ENCODE measurements around the gene KLHL33.

Gene KLHL33

GRCh38 chr14:20381341-20381740, 54.6 kb downstream of the KLHL33 start:
- Histone ChIP-seq H3K9me3 (ENCODE audit: control extremely low read depth in 1 of 5, control insufficient read depth in 4 of 5, insufficient read depth in 2 of 5, low read depth in 1 of 5, low read length in 4 of 5) (no peaks in the 10 kb centered on the region), H3K4me3 (ENCODE audit: control insufficient read depth in 1 of 7, extremely low read depth in 1 of 7, insufficient read depth in 4 of 7, low read depth in 2 of 7, low read length in 6 of 7) (no peak overlapping the region), H3K4me1 (ENCODE audit: control extremely low read depth in 1 of 4, control insufficient read depth in 4 of 4, insufficient read depth in 4 of 4, low read length in 3 of 4) (no peaks in the 10 kb centered on the region), H3K27ac (ENCODE audit: insufficient read depth in 1 of 2, low read depth in 1 of 2, low read length in 2 of 2, poor library complexity in 1 of 2, severe bottlenecking in 2 of 2) (no peak overlapping the region), H3K27me3 (replicated peaks in 2 of 5; ENCODE audit: control insufficient read depth in 4 of 5, insufficient read depth in 5 of 5, low read length in 4 of 5) (no peaks in the 10 kb centered on the region), H3K36me3 (ENCODE audit: control insufficient read depth in 4 of 4, insufficient read depth in 4 of 4, low read length in 3 of 4) (peaks cover 25 to 96% (median 75%) of the 10 kb centered on the region in 4 experiments)
- whole genome bisulfite sequencing (ENCODE audit: insufficient coverage) = 91% methylated on average over 5 of the region's 7 CpGs
- no peak for DNase-seq
- POLR2A ChIA-PET = no interaction called here
- CTCF ChIA-PET = interaction anchor here (0.8 to 2.0 kb wide), 3 partner anchors 9 to 29 kb away, joined by 3 to 6 read pairs (median 3); no protein-coding TSS in a partner anchor

- no peak for DNase-seq
- 95% methylated on average over 4 of the region's 6 CpGs for WGBS (ENCODE audit: insufficient coverage)
- CTCF ChIA-PET = interaction anchor here (2.0 kb wide), 1 partner anchor 9 kb away, joined by 6 read pairs; no protein-coding TSS in a partner anchor
- Histone ChIP-seq H3K9me3 (ENCODE audit: control extremely low read depth in 1 of 5, control insufficient read depth in 4 of 5, insufficient read depth in 2 of 5, low read depth in 1 of 5, low read length in 4 of 5) (no peaks in the 10 kb centered on the region), H3K27me3 (replicated peaks in 2 of 5; ENCODE audit: control insufficient read depth in 4 of 5, insufficient read depth in 5 of 5, low read length in 4 of 5) (no peaks in the 10 kb centered on the region), H3K27ac (ENCODE audit: insufficient read depth in 1 of 2, low read depth in 1 of 2, low read length in 2 of 2, poor library complexity in 1 of 2, severe bottlenecking in 2 of 2) (no peak overlapping the region), H3K36me3 (ENCODE audit: control insufficient read depth in 4 of 4, insufficient read depth in 4 of 4, low read length in 3 of 4) (peaks cover 24 to 96% (median 72%) of the 10 kb centered on the region in 4 experiments), H3K4me1 (ENCODE audit: control extremely low read depth in 1 of 4, control insufficient read depth in 4 of 4, insufficient read depth in 4 of 4, low read length in 3 of 4) (no peaks in the 10 kb centered on the region), H3K4me3 (ENCODE audit: control insufficient read depth in 1 of 7, extremely low read depth in 1 of 7, insufficient read depth in 4 of 7, low read depth in 2 of 7, low read length in 6 of 7) (no peak overlapping the region)
- POLR2A ChIA-PET = no interaction called here
Measured at GRCh38 chr14:20380681-20381080, 55.3 kb downstream of the KLHL33 start.

- POLR2A ChIA-PET = no interaction called here
- Histone ChIP-seq H3K27me3 (replicated peaks in 2 of 5; ENCODE audit: control insufficient read depth in 4 of 5, insufficient read depth in 5 of 5, low read length in 4 of 5) (no peaks in the 10 kb centered on the region), H3K36me3 (ENCODE audit: control insufficient read depth in 4 of 4, insufficient read depth in 4 of 4, low read length in 3 of 4) (peaks cover 22 to 95% (median 73%) of the 10 kb centered on the region in 4 experiments), H3K9me3 (ENCODE audit: control extremely low read depth in 1 of 5, control insufficient read depth in 4 of 5, insufficient read depth in 2 of 5, low read depth in 1 of 5, low read length in 4 of 5) (no peaks in the 10 kb centered on the region), H3K4me1 (ENCODE audit: control extremely low read depth in 1 of 4, control insufficient read depth in 4 of 4, insufficient read depth in 4 of 4, low read length in 3 of 4) (no peaks in the 10 kb centered on the region), H3K27ac (ENCODE audit: insufficient read depth in 1 of 2, low read depth in 1 of 2, low read length in 2 of 2, poor library complexity in 1 of 2, severe bottlenecking in 2 of 2) (no peak overlapping the region), H3K4me3 (ENCODE audit: control insufficient read depth in 1 of 7, extremely low read depth in 1 of 7, insufficient read depth in 4 of 7, low read depth in 2 of 7, low read length in 6 of 7) (no peak overlapping the region)
- DNase-seq = no peak
- WGBS (ENCODE audit: insufficient coverage) = 88% methylated on average over 1 of the region's 1 CpG
- CTCF ChIA-PET = no interaction called here
Measured at GRCh38 chr14:20379743-20380142, 56.2 kb downstream of the KLHL33 start.

- ChIA-PET CTCF (interaction anchor here (0.6 kb wide), 1 partner anchor 216 kb away, joined by 3 read pairs; no protein-coding TSS in a partner anchor), POLR2A (interaction anchor here (0.6 kb wide), 1 partner anchor 202 kb away, joined by 4 read pairs; no protein-coding TSS in a partner anchor)
- H3K27ac ChIP-seq (ENCODE audit: insufficient read depth in 1 of 2, low read depth in 1 of 2, low read length in 2 of 2, poor library complexity in 1 of 2, severe bottlenecking in 2 of 2) = no peak overlapping the region
- no peaks in the 10 kb centered on the region for H3K27me3 ChIP-seq (replicated peaks in 2 of 5; ENCODE audit: control insufficient read depth in 4 of 5, insufficient read depth in 5 of 5, low read length in 4 of 5)
- no peak overlapping the region for H3K4me3 ChIP-seq (ENCODE audit: control insufficient read depth in 1 of 7, extremely low read depth in 1 of 7, insufficient read depth in 4 of 7, low read depth in 2 of 7, low read length in 6 of 7)
- no peak for DNase-seq
- no peaks in the 10 kb centered on the region for H3K9me3 ChIP-seq (ENCODE audit: control extremely low read depth in 1 of 5, control insufficient read depth in 4 of 5, insufficient read depth in 2 of 5, low read depth in 1 of 5, low read length in 4 of 5)
- 100% methylated on average over 2 of the region's 2 CpGs for WGBS (ENCODE audit: insufficient coverage)
- peaks cover 22 to 94% (median 76%) of the 10 kb centered on the region in 4 experiments for H3K36me3 ChIP-seq (ENCODE audit: control insufficient read depth in 4 of 4, insufficient read depth in 4 of 4, low read length in 3 of 4)
- H3K4me1 ChIP-seq (ENCODE audit: control extremely low read depth in 1 of 4, control insufficient read depth in 4 of 4, insufficient read depth in 4 of 4, low read length in 3 of 4) = no peaks in the 10 kb centered on the region
Measured at GRCh38 chr14:20377171-20377570, 58.8 kb downstream of the KLHL33 start.

- Histone ChIP-seq H3K4me3 (ENCODE audit: control insufficient read depth in 1 of 7, extremely low read depth in 1 of 7, insufficient read depth in 4 of 7, low read depth in 2 of 7, low read length in 6 of 7) (no peak overlapping the region), H3K27me3 (replicated peaks in 2 of 5; ENCODE audit: control insufficient read depth in 4 of 5, insufficient read depth in 5 of 5, low read length in 4 of 5) (no peaks in the 10 kb centered on the region), H3K4me1 (ENCODE audit: control extremely low read depth in 1 of 4, control insufficient read depth in 4 of 4, insufficient read depth in 4 of 4, low read length in 3 of 4) (no peaks in the 10 kb centered on the region), H3K27ac (ENCODE audit: insufficient read depth in 1 of 2, low read depth in 1 of 2, low read length in 2 of 2, poor library complexity in 1 of 2, severe bottlenecking in 2 of 2) (no peak overlapping the region), H3K9me3 (ENCODE audit: control extremely low read depth in 1 of 5, control insufficient read depth in 4 of 5, insufficient read depth in 2 of 5, low read depth in 1 of 5, low read length in 4 of 5) (no peaks in the 10 kb centered on the region), H3K36me3 (ENCODE audit: control insufficient read depth in 4 of 4, insufficient read depth in 4 of 4, low read length in 3 of 4) (peaks cover 30 to 94% (median 75%) of the 10 kb centered on the region in 4 experiments)
- DNase-seq = no peak
- CTCF ChIA-PET = interaction anchor here (1.4 kb wide), 1 partner anchor 33 kb away, joined by 4 read pairs; the partner anchor contains the start of gene PARP2
- 95% methylated on average over 11 of the region's 12 CpGs for WGBS (ENCODE audit: insufficient coverage)
- POLR2A ChIA-PET = no interaction called here
Measured at GRCh38 chr14:20376071-20376588, 59.8 kb downstream of the KLHL33 start.
